WTC11 (cell line): ENCODE data around the gene KLHL9. TPM values are rescaled to one million over a fixed set of nuclear protein-coding genes. Genes with fewer than 3 reads are reported as not detected.

Experiments
- ATAC-seq: fragments of 200-7000 bp; cut with Tn5 transposase; 2 replicates; pipeline ENCODE4 v1.10.0; 2021; ENCODE audit warnings: mild to moderate bottlenecking, moderate library complexity
- CTCF ChIA-PET: fragments of 300-600 bp; sonication (Branson Sonifier 250); formaldehyde crosslinking; loops from one replicate; lab custom pipeline; 2021; ENCODE audit warnings: antibody characterized with exemption; lab: Charles Lee
- POLR2A ChIA-PET: fragments of 350-600 bp; sonication (Branson Sonifier 250); formaldehyde crosslinking; loops from one replicate; lab custom pipeline; 2021; ENCODE audit warnings: antibody characterized with exemption; lab: Charles Lee
- DNase-seq: peaks from one replicate; pipeline ENCODE4 v3.0.0; 2021; ENCODE audit warnings: low spot score
- H3K27ac Mint-ChIP-seq: 2 replicates; pipeline ENCODE4 v1.8.0; 2021; ENCODE audit warnings: mixed read lengths
- H3K27me3 Mint-ChIP-seq: 2 replicates; pipeline ENCODE4 v1.8.0; 2021; ENCODE audit warnings: low read depth, mild to moderate bottlenecking, moderate library complexity, mixed read lengths
- H3K36me3 Mint-ChIP-seq: 2 replicates; pipeline ENCODE4 v1.8.0; 2021; ENCODE audit warnings: mixed read lengths
- H3K4me1 Mint-ChIP-seq: 2 replicates; pipeline ENCODE4 v1.8.0; 2022; ENCODE audit warnings: mixed read lengths
- H3K4me3 Mint-ChIP-seq: 2 replicates; pipeline ENCODE4 v1.8.0; 2021; ENCODE audit warnings: mild to moderate bottlenecking, moderate library complexity, mixed read lengths
- H3K9me3 Mint-ChIP-seq: 2 replicates; pipeline ENCODE4 v1.8.0; 2021; ENCODE audit warnings: mixed read lengths
- ATF6 ChIP-seq: sonication (generic); formaldehyde crosslinking; IDR thresholded peaks from 2 replicates; pipeline ENCODE4 v1.8.1; 2023; ENCODE audit warnings: mild to moderate bottlenecking, missing genetic modification reagents
- CREM ChIP-seq: sonication (generic); formaldehyde crosslinking; IDR thresholded peaks from 2 replicates; pipeline ENCODE4 v1.8.1; 2022; ENCODE audit warnings: mild to moderate bottlenecking, missing genetic modification reagents, moderate library complexity
- ERG ChIP-seq: fragments of 250-450 bp; sonication (Bioruptor Pico); IDR thresholded peaks from 2 replicates; pipeline ENCODE4 v1.8.0; 2021; ENCODE audit warnings: mild to moderate bottlenecking
- FOXP1 ChIP-seq: sonication (generic); formaldehyde crosslinking; IDR thresholded peaks from 2 replicates; pipeline ENCODE4 v1.8.0; 2022; ENCODE audit warnings: missing genetic modification reagents, mild to moderate bottlenecking, moderate library complexity, borderline replicate concordance
- MYBL2 ChIP-seq: sonication (generic); formaldehyde crosslinking; IDR thresholded peaks from 2 replicates; pipeline ENCODE4 v1.8.1; 2023; ENCODE audit warnings: mild to moderate bottlenecking, moderate library complexity, missing genetic modification reagents
- NR1H2 ChIP-seq: sonication (generic); formaldehyde crosslinking; IDR thresholded peaks from 2 replicates; pipeline ENCODE4 v1.9.0; 2021; ENCODE audit warnings: mild to moderate bottlenecking, moderate library complexity, missing genetic modification reagents
- OVOL2 ChIP-seq: fragments of 250-450 bp; sonication (Bioruptor Pico); IDR thresholded peaks from 2 replicates; pipeline ENCODE4 v1.9.0; 2021; ENCODE audit warnings: mild to moderate bottlenecking, borderline replicate concordance
- PRRX2 ChIP-seq: fragments of 250-450 bp; sonication (Bioruptor Pico); IDR thresholded peaks from 2 replicates; pipeline ENCODE4 v1.8.0; 2021; ENCODE audit warnings: mild to moderate bottlenecking
- RORB ChIP-seq: fragments of 250-450 bp; sonication (Bioruptor Pico); IDR thresholded peaks from 2 replicates; pipeline ENCODE4 v1.9.0; 2021; ENCODE audit warnings: mild to moderate bottlenecking
- SOX15 ChIP-seq: fragments of 250-450 bp; sonication (Bioruptor Pico); IDR thresholded peaks from 2 replicates; pipeline ENCODE4 v1.9.0; 2021; ENCODE audit warnings: mild to moderate bottlenecking
- ZNF317 ChIP-seq: sonication (generic); formaldehyde crosslinking; IDR thresholded peaks from 2 replicates; pipeline ENCODE4 v1.8.1; 2023; ENCODE audit warnings: low read depth, mild to moderate bottlenecking, moderate library complexity, missing genetic modification reagents, borderline replicate concordance
- ZNF396 ChIP-seq: fragments of 250-450 bp; sonication (Bioruptor Pico); IDR thresholded peaks from 2 replicates; pipeline ENCODE4 v1.8.0; 2021; ENCODE audit warnings: mild to moderate bottlenecking, moderate library complexity, borderline replicate concordance
- total RNA-seq: library from RNA; stranded (reverse); gene quantifications from 3 replicates; pipeline ENCODE4 v1.2.3, GENCODE V29; 2021
- TF ChIP-seq, protein P1 (sequence below): sonication (generic); formaldehyde crosslinking; IDR thresholded peaks from 2 replicates; pipeline ENCODE4 v1.8.1; 2023; ENCODE audit warnings: mild to moderate bottlenecking, missing genetic modification reagents, moderate library complexity
- TF ChIP-seq, protein P2 (sequence below): sonication (generic); formaldehyde crosslinking; IDR thresholded peaks from 2 replicates; pipeline ENCODE4 v1.8.1; 2022; ENCODE audit warnings: missing genetic modification reagents, borderline replicate concordance
- TF ChIP-seq, protein P3 (sequence below): fragments of 250-450 bp; sonication (Bioruptor Pico); IDR thresholded peaks from 2 replicates; pipeline ENCODE4 v1.9.0; 2021; ENCODE audit warnings: mild to moderate bottlenecking, borderline replicate concordance
- TF ChIP-seq, protein P4 (sequence below): sonication (generic); formaldehyde crosslinking; IDR thresholded peaks from 2 replicates; pipeline ENCODE4 v1.8.0; 2022; ENCODE audit warnings: mild to moderate bottlenecking, missing genetic modification reagents

The KLHL9 gene
- total RNA-seq, 1 experiment from 2014 or later: 17.4 TPM

- ChIA-PET POLR2A (no interaction called here), CTCF (no interaction called here)
- ATAC-seq: no peak
- no peak within 1 kb of the TSS for H3K4me3 Mint-ChIP-seq
- H3K27ac Mint-ChIP-seq: no peak within 1 kb of the TSS
- DNase-seq: no peak
- TF ChIP-seq SOX15 (CRISPR knock-in tag) (no peak), MYBL2 (CRISPR knock-in tag) (no peak), ERG (no peak), NR1H2 (CRISPR knock-in tag) (no peak), OVOL2 (no peak), FOXP1 (CRISPR knock-in tag) (no peak), ZNF317 (CRISPR knock-in tag) (no peak), CREM (CRISPR knock-in tag) (no peak), RORB (CRISPR knock-in tag) (no peak), ZNF396 (CRISPR knock-in tag) (no peak), ATF6 (no peak), PRRX2 (CRISPR knock-in tag) (no peak)
- TF ChIP-seq, protein P1, sequence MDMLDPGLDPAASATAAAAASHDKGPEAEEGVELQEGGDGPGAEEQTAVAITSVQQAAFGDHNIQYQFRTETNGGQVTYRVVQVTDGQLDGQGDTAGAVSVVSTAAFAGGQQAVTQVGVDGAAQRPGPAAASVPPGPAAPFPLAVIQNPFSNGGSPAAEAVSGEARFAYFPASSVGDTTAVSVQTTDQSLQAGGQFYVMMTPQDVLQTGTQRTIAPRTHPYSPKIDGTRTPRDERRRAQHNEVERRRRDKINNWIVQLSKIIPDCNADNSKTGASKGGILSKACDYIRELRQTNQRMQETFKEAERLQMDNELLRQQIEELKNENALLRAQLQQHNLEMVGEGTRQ (CRISPR knock-in tag): no peak
- TF ChIP-seq, protein P2, sequence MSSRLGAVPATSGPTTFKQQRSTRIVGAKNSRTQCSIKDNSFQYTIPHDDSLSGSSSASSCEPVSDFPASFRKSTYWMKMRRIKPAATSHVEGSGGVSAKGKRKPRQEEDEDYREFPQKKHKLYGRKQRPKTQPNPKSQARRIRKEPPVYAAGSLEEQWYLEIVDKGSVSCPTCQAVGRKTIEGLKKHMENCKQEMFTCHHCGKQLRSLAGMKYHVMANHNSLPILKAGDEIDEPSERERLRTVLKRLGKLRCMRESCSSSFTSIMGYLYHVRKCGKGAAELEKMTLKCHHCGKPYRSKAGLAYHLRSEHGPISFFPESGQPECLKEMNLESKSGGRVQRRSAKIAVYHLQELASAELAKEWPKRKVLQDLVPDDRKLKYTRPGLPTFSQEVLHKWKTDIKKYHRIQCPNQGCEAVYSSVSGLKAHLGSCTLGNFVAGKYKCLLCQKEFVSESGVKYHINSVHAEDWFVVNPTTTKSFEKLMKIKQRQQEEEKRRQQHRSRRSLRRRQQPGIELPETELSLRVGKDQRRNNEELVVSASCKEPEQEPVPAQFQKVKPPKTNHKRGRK: no peak
- no peaks in the 10 kb centered on the region for H3K27me3 Mint-ChIP-seq
- H3K36me3 Mint-ChIP-seq: peaks cover 5% of the 10 kb centered on the region; the same call in 1 of the 2 replicates
- peaks cover 2% of the 10 kb centered on the region; the same call in 1 of the 2 replicates for H3K4me1 Mint-ChIP-seq
- H3K9me3 Mint-ChIP-seq: peaks cover 18% of the 10 kb centered on the region
Observed at GRCh38 chr9:21350787-21351186, 15.6 kb upstream of the KLHL9 start, which contains the start of gene IFNA6. Gene IFNA6 (minus strand): TSS chr9:21350887. CDS start chr9:21350887, 0 bp downstream.

DNA sequence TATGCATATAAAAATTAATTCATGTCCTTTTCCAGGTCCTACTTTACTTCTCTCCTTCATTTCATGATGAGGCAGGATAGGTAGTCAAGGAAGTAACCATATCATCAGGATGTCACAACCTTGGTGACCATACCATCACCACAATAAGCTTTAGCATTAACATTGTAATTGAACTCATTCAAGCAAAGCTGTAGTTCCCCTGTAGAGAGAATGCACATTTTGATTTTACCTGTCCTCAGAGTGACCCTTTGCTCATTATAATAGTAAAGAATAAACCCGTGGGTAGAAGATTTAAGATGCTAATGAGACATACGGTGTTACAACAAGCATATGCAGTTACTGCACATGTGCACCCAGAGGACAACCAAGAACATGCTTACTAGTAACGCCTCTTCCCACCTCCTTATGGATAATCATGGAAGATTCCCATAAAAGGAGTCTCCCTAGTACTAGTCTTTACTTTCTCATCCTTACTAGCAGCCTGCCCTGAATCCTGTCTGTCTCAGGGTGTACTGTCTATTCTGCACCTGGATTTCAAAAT lies 13.3 kb upstream of the KLHL9 start:
- Mint-ChIP-seq H3K4me3 (no peak overlapping the region), H3K4me1 (peaks cover 2% of the 10 kb centered on the region; the same call in 1 of the 2 replicates), H3K27ac (no peak overlapping the region), H3K27me3 (peaks cover 2% of the 10 kb centered on the region; the same call in 1 of the 2 replicates), H3K9me3 (peaks cover 11% of the 10 kb centered on the region), H3K36me3 (no peaks in the 10 kb centered on the region)
- DNase-seq: no peak
- CTCF ChIA-PET: interaction anchor here (1.6 kb wide), 1 partner anchor 113 kb away, joined by 3 read pairs; no protein-coding TSS in a partner anchor
- no peak for ATAC-seq
- POLR2A ChIA-PET: no interaction called here
- TF ChIP-seq, protein P3, sequence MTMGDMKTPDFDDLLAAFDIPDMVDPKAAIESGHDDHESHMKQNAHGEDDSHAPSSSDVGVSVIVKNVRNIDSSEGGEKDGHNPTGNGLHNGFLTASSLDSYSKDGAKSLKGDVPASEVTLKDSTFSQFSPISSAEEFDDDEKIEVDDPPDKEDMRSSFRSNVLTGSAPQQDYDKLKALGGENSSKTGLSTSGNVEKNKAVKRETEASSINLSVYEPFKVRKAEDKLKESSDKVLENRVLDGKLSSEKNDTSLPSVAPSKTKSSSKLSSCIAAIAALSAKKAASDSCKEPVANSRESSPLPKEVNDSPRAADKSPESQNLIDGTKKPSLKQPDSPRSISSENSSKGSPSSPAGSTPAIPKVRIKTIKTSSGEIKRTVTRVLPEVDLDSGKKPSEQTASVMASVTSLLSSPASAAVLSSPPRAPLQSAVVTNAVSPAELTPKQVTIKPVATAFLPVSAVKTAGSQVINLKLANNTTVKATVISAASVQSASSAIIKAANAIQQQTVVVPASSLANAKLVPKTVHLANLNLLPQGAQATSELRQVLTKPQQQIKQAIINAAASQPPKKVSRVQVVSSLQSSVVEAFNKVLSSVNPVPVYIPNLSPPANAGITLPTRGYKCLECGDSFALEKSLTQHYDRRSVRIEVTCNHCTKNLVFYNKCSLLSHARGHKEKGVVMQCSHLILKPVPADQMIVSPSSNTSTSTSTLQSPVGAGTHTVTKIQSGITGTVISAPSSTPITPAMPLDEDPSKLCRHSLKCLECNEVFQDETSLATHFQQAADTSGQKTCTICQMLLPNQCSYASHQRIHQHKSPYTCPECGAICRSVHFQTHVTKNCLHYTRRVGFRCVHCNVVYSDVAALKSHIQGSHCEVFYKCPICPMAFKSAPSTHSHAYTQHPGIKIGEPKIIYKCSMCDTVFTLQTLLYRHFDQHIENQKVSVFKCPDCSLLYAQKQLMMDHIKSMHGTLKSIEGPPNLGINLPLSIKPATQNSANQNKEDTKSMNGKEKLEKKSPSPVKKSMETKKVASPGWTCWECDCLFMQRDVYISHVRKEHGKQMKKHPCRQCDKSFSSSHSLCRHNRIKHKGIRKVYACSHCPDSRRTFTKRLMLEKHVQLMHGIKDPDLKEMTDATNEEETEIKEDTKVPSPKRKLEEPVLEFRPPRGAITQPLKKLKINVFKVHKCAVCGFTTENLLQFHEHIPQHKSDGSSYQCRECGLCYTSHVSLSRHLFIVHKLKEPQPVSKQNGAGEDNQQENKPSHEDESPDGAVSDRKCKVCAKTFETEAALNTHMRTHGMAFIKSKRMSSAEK (CRISPR knock-in tag): no peak
- TF ChIP-seq, protein P4, sequence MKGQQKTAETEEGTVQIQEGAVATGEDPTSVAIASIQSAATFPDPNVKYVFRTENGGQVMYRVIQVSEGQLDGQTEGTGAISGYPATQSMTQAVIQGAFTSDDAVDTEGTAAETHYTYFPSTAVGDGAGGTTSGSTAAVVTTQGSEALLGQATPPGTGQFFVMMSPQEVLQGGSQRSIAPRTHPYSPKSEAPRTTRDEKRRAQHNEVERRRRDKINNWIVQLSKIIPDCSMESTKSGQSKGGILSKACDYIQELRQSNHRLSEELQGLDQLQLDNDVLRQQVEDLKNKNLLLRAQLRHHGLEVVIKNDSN (CRISPR knock-in tag): no peak
